GM12878 (cell line): ENCODE results near the gene GPR89B. TPM values are rescaled to one million over a fixed set of nuclear protein-coding genes. Genes with fewer than 3 reads are reported as not detected.

ENCODE experiments used
- ATAC-seq: fragments of 200-7000 bp; cut with Tn5 transposase; 3 replicates; pipeline ENCODE4 v1.9.1; 2020; ENCODE audit warnings: mild to moderate bottlenecking, moderate library complexity
- BruUV-seq: library from RNA; stranded (reverse); fragments of 400-500 nt; replicated peaks from 2 replicates; lab custom pipeline; 2021; lab: Mats Ljungman, UMichigan
- CTCF ChIA-PET: fragments of 300-600 bp; sonication (Branson Sonifier 250); formaldehyde crosslinking; extraction: SDS; loops from one replicate; lab custom pipeline; 2021; ENCODE audit warnings: inconsistent platforms; lab: Yijun Ruan, JAX
- POLR2A ChIA-PET: fragments of 350-600 bp; formaldehyde crosslinking; extraction: SDS; loops from one replicate; lab custom pipeline; 2021; ENCODE audit warnings: inconsistent platforms; lab: Charles Lee
- RAD21 ChIA-PET: fragments of 300-600 bp; sonication (Branson Sonifier 250); formaldehyde crosslinking; loops from one replicate; lab custom pipeline; 2023; ENCODE audit warnings: antibody characterized with exemption; ENCODE audit not compliant: unreplicated experiment; lab: Charles Lee
- SMC1A ChIA-PET: fragments of 300-600 bp; sonication (Branson Sonifier 250); formaldehyde crosslinking; loops from one replicate; lab custom pipeline; 2023; ENCODE audit not compliant: unreplicated experiment, uncharacterized antibody; lab: Charles Lee
- DNase-seq: peaks from one replicate; pipeline ENCODE4 v3.0.0-alpha.2; 2011; ENCODE audit warnings: low read depth, low spot score
- FAIRE-seq: peaks from 3 replicates; lab custom pipeline; 2011; peaks lifted over from hg19 to GRCh38; lab: Jason Lieb, UNC
- H2AFZ ChIP-seq: 2 replicates; pipeline ENCODE4 v1.6.0; 2011; ENCODE audit warnings: low read depth, low read length, control low read depth; ENCODE audit not compliant: control insufficient read depth
- H3K27ac ChIP-seq: 2 replicates; pipeline ENCODE4 v1.5.1; 2011; ENCODE audit warnings: control low read depth; ENCODE audit not compliant: control insufficient read depth, insufficient read depth
- H3K27me3 ChIP-seq, 2 experiments: replicated peaks in 1 of 2; 2 replicates each; pipeline versions ENCODE4 v1.6.0 to v1.6.1; 2011; ENCODE audit warnings: low read length in 1 of 2; ENCODE audit not compliant: control insufficient read depth in 2 of 2, insufficient read depth in 2 of 2
- H3K36me3 ChIP-seq, 2 experiments: 2 replicates each; pipeline ENCODE4 v1.5.1; 2011; ENCODE audit warnings: low read length in 1 of 2; ENCODE audit not compliant: control insufficient read depth in 2 of 2, insufficient read depth in 2 of 2
- H3K4me1 ChIP-seq: 2 replicates; pipeline ENCODE4 v1.6.1; 2011; ENCODE audit warnings: mild to moderate bottlenecking, low read length, moderate library complexity, mixed read lengths; ENCODE audit not compliant: control insufficient read depth, insufficient read depth
- H3K4me2 ChIP-seq: 2 replicates; pipeline ENCODE4 v1.6.0; 2011; ENCODE audit warnings: control low read depth; ENCODE audit not compliant: control insufficient read depth, insufficient read depth
- H3K4me3 ChIP-seq: fragments of 200-600 bp; sonication (generic); 2 replicates; pipeline ENCODE4 v1.5.1; 2016
- H3K79me2 ChIP-seq: 2 replicates; pipeline ENCODE4 v1.6.0; 2011; ENCODE audit warnings: low read length; ENCODE audit not compliant: control insufficient read depth, insufficient read depth
- H3K9ac ChIP-seq: 2 replicates; pipeline ENCODE4 v1.8.0; 2011; ENCODE audit warnings: low read length, control low read depth, mixed read lengths; ENCODE audit not compliant: control insufficient read depth, insufficient read depth
- H3K9me3 ChIP-seq: replicated peaks from 3 replicates; pipeline ENCODE4 v1.5.1; 2011; ENCODE audit warnings: mild to moderate bottlenecking, low read length; ENCODE audit not compliant: control insufficient read depth, insufficient read depth
- H4K20me1 ChIP-seq: 2 replicates; pipeline ENCODE4 v1.6.0; 2011; ENCODE audit not compliant: control insufficient read depth, insufficient read depth
- CHD4 ChIP-seq: fragments of 200-600 bp; sonication (generic); IDR thresholded peaks from 2 replicates; pipeline ENCODE4 v1.6.1; 2016; ENCODE audit warnings: mild to moderate bottlenecking
- ESRRA ChIP-seq: IDR thresholded peaks from 2 replicates; pipeline ENCODE4 v1.6.1; 2012; ENCODE audit warnings: mild to moderate bottlenecking, low read length, improper control_type of control experiment
- HDAC6 ChIP-seq: fragments of 200-600 bp; sonication (generic); IDR thresholded peaks from one replicate; pipeline ENCODE4 v1.8.0; 2017; ENCODE audit warnings: antibody characterized with exemption; ENCODE audit not compliant: unreplicated experiment
- IRF4 ChIP-seq: IDR thresholded peaks from 2 replicates; pipeline ENCODE4 v1.6.1; 2011; ENCODE audit warnings: low read depth, low read length
- RAD51 ChIP-seq: fragments of 450-650 bp; IDR thresholded peaks from 2 replicates; pipeline ENCODE4 v1.6.1; 2016; ENCODE audit warnings: moderate library complexity, mild to moderate bottlenecking, inconsistent platforms
- SUPT20H ChIP-seq: IDR thresholded peaks from 2 replicates; pipeline ENCODE4 v1.6.1; 2011; ENCODE audit warnings: low read depth, mild to moderate bottlenecking, low read length, moderate library complexity, borderline replicate concordance; ENCODE audit not compliant: control insufficient read depth
- SUZ12 ChIP-seq: fragments of 200-600 bp; sonication (generic); IDR thresholded peaks from one replicate; pipeline ENCODE4 v1.6.1; 2018; ENCODE audit warnings: antibody characterized with exemption, mild to moderate bottlenecking; ENCODE audit not compliant: unreplicated experiment
- TCF3 ChIP-seq: IDR thresholded peaks from 2 replicates; pipeline ENCODE4 v1.6.1; 2012; ENCODE audit warnings: low read depth, mild to moderate bottlenecking, low read length, borderline replicate concordance; ENCODE audit not compliant: insufficient read depth
- ZZZ3 ChIP-seq: IDR thresholded peaks from 2 replicates; pipeline ENCODE4 v1.6.1; 2011; ENCODE audit warnings: low read depth; ENCODE audit not compliant: control insufficient read depth, insufficient read length
- WGBS: methylation state at CpG from one replicate; pipeline ENCODE4 v1.1.6; 2016; ENCODE audit warnings: low lambda C conversion rate; ENCODE audit not compliant: insufficient replicate concordance, insufficient coverage; ENCODE audit errors: missing lambda C conversion rate; 5-methylcytosine and 5-hydroxymethylcytosine counted together
- in situ Hi-C: fragments of 300-500 bp; cut with MboI; formaldehyde crosslinking; loops from 9 replicates; pipeline ENCODE4 v1.14.3; 2018; ENCODE audit warnings: mixed read lengths
- intact Hi-C: fragments of 100-400 bp; cut with micrococcal nuclease; formaldehyde crosslinking; loops from one replicate; pipeline ENCODE4 v1.14.2; 2022; ENCODE audit not compliant: unreplicated experiment
- polyA plus RNA-seq, 11 experiments: library from polyadenylated mRNA; depleted of rRNA in 4 of 11; unstranded in 6 of 11; stranded (reverse) in 5 of 11; fragments of >200 nt; fragmentation: Nextera tagmentation in 4 of 11; fragmentation: Illumina TruSeq in 1 of 11; extraction: Ambion mirVana in 4 of 11; extraction: Trizol in 1 of 11; gene quantifications; 1 replicate in 1 of 11; 2 replicates in 10 of 11; pipeline versions ENCODE4 v1.2.1 to v1.2.3, GENCODE V29; 2011 to 2016; ENCODE audit warnings: inconsistent platforms in 2 of 11, missing spikeins in 2 of 11, low read depth in 1 of 11
- total RNA-seq, 4 experiments: library from RNA; depleted of rRNA in 3 of 4; stranded (reverse); fragments of >200 nt in 3 of 4; fragmentation: Illumina TruSeq in 1 of 4; extraction: Trizol in 1 of 4; gene quantifications; 2 replicates each; pipeline versions ENCODE4 v1.2.1 to v1.2.3, GENCODE V29; 2013 to 2021

Gene GPR89B
- total and polyA plus RNA-seq, 10 of the 15 experiments (the other 5 are each of a cell fraction or from before 2014, with no cell fraction given): 7.5 to 28.9 (median 16.6) TPM

- in situ Hi-C loops (no loop called here), intact Hi-C loops (no loop called here)
- Histone ChIP-seq H3K79me2 (no peaks in the 10 kb centered on the region), H3K36me3 (no peaks in the 10 kb centered on the region), H3K27ac (no peak within 1 kb of the TSS), H3K4me2 (no peak within 1 kb of the TSS), H2AFZ (no peak within 1 kb of the TSS), H4K20me1 (no peaks in the 10 kb centered on the region), H3K27me3 (no peaks in the 10 kb centered on the region), H3K4me1 (no peaks in the 10 kb centered on the region), H3K9me3 (no peaks in the 10 kb centered on the region), H3K9ac (no peak within 1 kb of the TSS), H3K4me3 (no peak within 1 kb of the TSS)
- CTCF ChIA-PET: interaction anchor here (6.3 kb wide), 1 partner anchor 9 kb away, joined by 52 read pairs; no protein-coding TSS in a partner anchor
- WGBS: 54% methylated on average over 7 of the region's 7 CpGs
- FAIRE-seq: no peak
- RAD21 ChIA-PET: interaction anchor here (1.4 kb wide), 1 partner anchor 9 kb away, joined by 4 read pairs; no protein-coding TSS in a partner anchor
- no TSS peak for BruUV-seq
- DNase-seq: no peak
- no peak for ATAC-seq
- SMC1A ChIA-PET: interaction anchor here (0.6 kb wide), 1 partner anchor 17 kb away, joined by 3 read pairs; no protein-coding TSS in a partner anchor
- TF ChIP-seq SUPT20H: no peak
- no peak for TF ChIP-seq RAD51
- TF ChIP-seq HDAC6: no peak
- TF ChIP-seq ZZZ3: no peak
- no peak for TF ChIP-seq ESRRA
- TF ChIP-seq SUZ12: no peak
- TF ChIP-seq CHD4: no peak
- TF ChIP-seq TCF3: no peak
- TF ChIP-seq IRF4: no peak
- POLR2A ChIA-PET: no interaction called here
These were observed 25.9 kb upstream of the GPR89B start, which contains the start of gene GJA8 for GRCh38 chr1:147902253-147902845. Gene GJA8, plus strand, starts transcription at chr1:147902795. Its CDS starts 5,161 bp downstream, at chr1:147907956.
